Kidney (tissue), 14 donors: ENCODE data around the gene CACNG3. TPM values are rescaled to one million over a fixed set of nuclear protein-coding genes. Genes with fewer than 3 reads are reported as not detected.
"Not testable (repeated sequence)": the region's sequence is repeated elsewhere in the genome, so short reads cannot be mapped to it uniquely, and the experiment has no call there.

ENCODE experiments used
- DNase-seq, 5 donors: peaks; one replicate each; pipeline ENCODE4 v3.0.0-alpha.2; 2013 to 2020
- FAIRE-seq: peaks from 2 replicates; lab custom pipeline; 2012; peaks lifted over from hg19 to GRCh38; lab: Jason Lieb, UNC
- H3K27ac ChIP-seq, 2 donors: one replicate each; pipeline ENCODE4 v1.7.0; 2013; ENCODE audit warnings: low read depth in 2 of 2, low read length in 2 of 2, inconsistent platforms in 1 of 2
- H3K27me3 ChIP-seq: one replicate; pipeline ENCODE4 v1.7.1; 2013; ENCODE audit warnings: low read length, inconsistent platforms; ENCODE audit not compliant: control insufficient read depth, insufficient read depth
- H3K36me3 ChIP-seq, 3 donors: one replicate each; pipeline versions ENCODE4 v1.7.0 to v1.7.1; 2013; ENCODE audit warnings: low read length in 3 of 3, control low read depth in 1 of 3, inconsistent platforms in 1 of 3; ENCODE audit not compliant: insufficient read depth in 3 of 3, control insufficient read depth in 2 of 3
- H3K4me1 ChIP-seq, 3 donors: one replicate each; pipeline versions ENCODE4 v1.7.0 to v1.7.1; 2013; ENCODE audit warnings: low read length in 3 of 3, inconsistent platforms in 1 of 3, low read depth in 1 of 3; ENCODE audit not compliant: control insufficient read depth in 2 of 3, insufficient read depth in 2 of 3
- H3K4me3 ChIP-seq, 3 donors: one replicate each; pipeline versions ENCODE4 v1.7.0 to v1.8.1; 2013; ENCODE audit warnings: low read length in 3 of 3, control low read depth in 1 of 3, inconsistent platforms in 1 of 3
- H3K9ac ChIP-seq, 3 donors: one replicate each; pipeline versions ENCODE4 v1.7.0 to v1.7.1; 2013; ENCODE audit warnings: low read length in 3 of 3, control low read depth in 1 of 3, inconsistent platforms in 1 of 3
- H3K9me3 ChIP-seq, 3 donors: one replicate each; pipeline versions ENCODE4 v1.7.0 to v1.7.1; 2013; ENCODE audit warnings: low read length in 3 of 3, control low read depth in 1 of 3, inconsistent platforms in 1 of 3; ENCODE audit not compliant: control insufficient read depth in 2 of 3, insufficient read depth in 1 of 3
- intact Hi-C: fragments of 100-400 bp; cut with DNase I; formaldehyde crosslinking; loops from one replicate; pipeline ENCODE4 v1.11.1; 2022
- polyA plus RNA-seq: library from polyadenylated mRNA; stranded (reverse); fragments of 350-450 nt; fragmentation: Illumina TruSeq; extraction: RNeasy Lipid Tissue Mini Kit (QIAGEN cat#74804); gene quantifications from one replicate; pipeline ENCODE4 v1.2.3, GENCODE V29; 2014; ENCODE audit warnings: low read depth, low replicate concordance; ENCODE audit not compliant: insufficient read depth
- total RNA-seq: library from RNA; stranded (reverse); fragmentation: NEBNext Ultra II Directional; extraction: Animal tissue kit (Norgen Biotek cat#: 25700); gene quantifications from one replicate; pipeline ENCODE4 v1.2.1, GENCODE V29; 2021
- TF ChIP-seq, protein P1 (sequence below): IDR thresholded peaks from 3 replicates; pipeline ENCODE4 v1.5.1; 2012; ENCODE audit warnings: mild to moderate bottlenecking, moderate library complexity, borderline replicate concordance; ENCODE audit not compliant: insufficient read depth; ENCODE audit errors: extremely low read depth
- donor health status: control.
- donor health status: control.
- donor health status: control.
- donor health status: control.
- donor health status: control.
- donor health status: DM: yes; HTN: yes; CAD: no.
- donor health status: Normal renal cell carcinoma (clear cell type).

Gene CACNG3
- total and polyA plus RNA-seq, 2 donors from 2014 or later, result not detected

DNA sequence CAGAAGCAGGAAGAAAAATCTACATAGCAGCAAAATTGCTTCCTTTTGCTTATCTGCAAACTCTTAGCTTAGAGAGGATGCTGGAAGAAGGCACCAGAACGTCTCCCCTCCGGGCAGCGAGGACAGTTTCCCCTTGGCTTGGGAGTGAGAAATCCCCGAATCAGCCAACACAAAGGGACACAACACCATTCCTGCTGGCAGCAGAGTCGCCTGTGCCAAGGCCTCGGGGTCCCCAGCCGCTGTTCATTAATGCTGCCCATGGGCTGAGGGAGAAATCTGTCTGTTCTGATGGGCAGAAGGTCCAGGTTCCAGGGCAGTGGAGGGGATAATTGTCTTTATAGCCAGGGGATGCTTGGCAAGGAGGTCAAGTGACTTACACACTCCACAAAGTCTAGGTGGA, 38.0 kb downstream of the CACNG3 start:
- FAIRE-seq (no peak), DNase-seq (no peak)
- H3K36me3 ChIP-seq, result no peaks in the 10 kb centered on the region
- intact Hi-C loops, result no loop called here
- no peaks in the 10 kb centered on the region for H3K4me1 ChIP-seq
- H3K4me3 ChIP-seq, result no peak overlapping the region
- TF ChIP-seq, protein P1, sequence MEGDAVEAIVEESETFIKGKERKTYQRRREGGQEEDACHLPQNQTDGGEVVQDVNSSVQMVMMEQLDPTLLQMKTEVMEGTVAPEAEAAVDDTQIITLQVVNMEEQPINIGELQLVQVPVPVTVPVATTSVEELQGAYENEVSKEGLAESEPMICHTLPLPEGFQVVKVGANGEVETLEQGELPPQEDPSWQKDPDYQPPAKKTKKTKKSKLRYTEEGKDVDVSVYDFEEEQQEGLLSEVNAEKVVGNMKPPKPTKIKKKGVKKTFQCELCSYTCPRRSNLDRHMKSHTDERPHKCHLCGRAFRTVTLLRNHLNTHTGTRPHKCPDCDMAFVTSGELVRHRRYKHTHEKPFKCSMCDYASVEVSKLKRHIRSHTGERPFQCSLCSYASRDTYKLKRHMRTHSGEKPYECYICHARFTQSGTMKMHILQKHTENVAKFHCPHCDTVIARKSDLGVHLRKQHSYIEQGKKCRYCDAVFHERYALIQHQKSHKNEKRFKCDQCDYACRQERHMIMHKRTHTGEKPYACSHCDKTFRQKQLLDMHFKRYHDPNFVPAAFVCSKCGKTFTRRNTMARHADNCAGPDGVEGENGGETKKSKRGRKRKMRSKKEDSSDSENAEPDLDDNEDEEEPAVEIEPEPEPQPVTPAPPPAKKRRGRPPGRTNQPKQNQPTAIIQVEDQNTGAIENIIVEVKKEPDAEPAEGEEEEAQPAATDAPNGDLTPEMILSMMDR, result no peak
- no peaks in the 10 kb centered on the region for H3K27me3 ChIP-seq
- no peak overlapping the region for H3K27ac ChIP-seq
- no peaks in the 10 kb centered on the region for H3K9me3 ChIP-seq
- H3K9ac ChIP-seq, result no peak overlapping the region

DNA sequence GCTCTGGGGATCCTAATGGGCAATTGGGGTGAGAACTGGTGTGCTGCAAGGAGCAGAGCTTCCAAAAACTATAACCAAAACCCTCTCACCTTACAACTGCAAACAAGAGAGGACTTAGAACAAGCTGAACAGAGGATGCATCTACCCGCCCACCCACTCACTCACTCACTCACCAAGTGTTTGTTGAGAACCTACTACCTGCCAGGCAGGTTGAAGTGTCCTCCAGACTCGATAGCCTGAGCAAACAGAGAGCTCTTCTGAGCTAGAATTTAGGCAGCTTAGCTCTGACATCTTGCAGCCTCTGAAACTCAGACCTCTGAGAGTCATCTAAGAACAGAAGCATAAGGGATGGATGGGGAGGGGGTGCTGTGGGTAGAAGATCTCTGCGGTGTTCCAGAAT, 41.2 kb downstream of the CACNG3 start:
- intact Hi-C loops, result no loop called here
- FAIRE-seq (no peak), DNase-seq (no peak)
- TF ChIP-seq, protein P1, result no peak
- Histone ChIP-seq H3K27me3 (no peaks in the 10 kb centered on the region), H3K4me1 (no peaks in the 10 kb centered on the region), H3K9me3 (no peaks in the 10 kb centered on the region), H3K27ac (no peak overlapping the region), H3K36me3 (no peaks in the 10 kb centered on the region), H3K9ac (no peak overlapping the region), H3K4me3 (no peak overlapping the region)

DNA sequence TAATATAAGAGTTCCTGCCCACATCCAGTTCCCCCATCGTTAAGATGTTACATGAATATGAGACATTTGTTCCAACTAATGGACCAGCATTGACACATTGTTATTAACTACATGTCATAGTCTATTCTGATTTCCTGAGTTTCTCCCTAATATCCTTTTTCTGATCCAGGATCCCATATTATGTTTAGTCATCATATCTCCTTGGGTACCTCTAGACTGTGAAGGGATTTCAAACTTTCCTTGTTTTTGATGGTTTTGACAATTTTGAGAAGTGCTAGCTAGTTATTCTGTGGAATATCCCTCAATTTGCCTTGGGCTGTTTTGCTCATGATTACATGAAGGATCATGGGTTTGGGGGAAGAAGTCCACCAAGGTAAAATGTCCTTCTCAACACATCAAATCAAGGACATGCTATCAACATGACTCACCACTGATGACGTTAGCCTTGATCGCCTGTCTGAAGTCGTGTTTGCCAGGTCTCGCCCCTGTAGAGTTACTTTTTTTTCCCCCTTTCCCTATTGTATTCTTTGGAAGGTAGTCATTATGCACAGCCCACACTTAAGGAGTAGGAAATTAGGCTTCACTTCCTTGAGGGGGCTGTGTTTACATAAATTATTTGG, 42.5 kb downstream of the CACNG3 start:
- intact Hi-C loops, result no loop called here
- H3K27me3 ChIP-seq, result no peaks in the 10 kb centered on the region
- no peaks in the 10 kb centered on the region for H3K36me3 ChIP-seq
- TF ChIP-seq, protein P1, result no peak
- no peaks in the 10 kb centered on the region for H3K9me3 ChIP-seq
- DNase-seq, result no peak
- H3K4me3 ChIP-seq, result no peak overlapping the region
- H3K27ac ChIP-seq, result no peak overlapping the region
- no peak for FAIRE-seq
- H3K9ac ChIP-seq, result no peak overlapping the region
- no peaks in the 10 kb centered on the region for H3K4me1 ChIP-seq

DNA sequence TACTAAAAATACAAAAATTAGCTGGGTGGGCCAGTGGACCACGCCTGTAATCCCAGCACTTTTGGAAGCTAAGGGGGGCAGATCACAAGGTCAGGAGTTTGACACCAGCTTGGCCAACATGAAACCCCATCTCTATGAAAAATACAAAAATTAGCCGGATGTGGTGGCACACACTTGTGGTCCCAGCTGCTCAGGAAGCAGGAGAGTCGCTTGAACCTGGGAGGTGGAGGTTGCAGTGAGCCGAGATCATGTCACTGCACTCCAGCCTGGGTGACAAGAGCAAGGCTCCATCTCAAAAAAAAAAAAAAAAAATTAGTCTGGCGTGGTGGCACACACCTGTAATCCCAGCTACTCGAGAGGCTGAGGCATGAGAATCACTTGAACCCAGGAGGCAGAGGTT, 44.6 kb downstream of the CACNG3 start:
- DNase-seq, H3K36me3 ChIP-seq, H3K9me3 ChIP-seq, H3K4me3 ChIP-seq, H3K4me1 ChIP-seq, H3K27me3 ChIP-seq, H3K9ac ChIP-seq, FAIRE-seq, H3K27ac ChIP-seq, intact Hi-C loops: not testable (repeated sequence)
